Gastrocnemius medialis (tissue), 4 donors: ENCODE results near the gene FAM24B. TPM values are rescaled to one million over a fixed set of nuclear protein-coding genes. Genes with fewer than 3 reads are reported as not detected.

Source experiments
- ATAC-seq, 2 donors: fragments of 150-250 bp; one replicate each; pipeline ENCODE4 v1.9.1; 2016
- DNase-seq, 2 donors: peaks; one replicate each; pipeline ENCODE4 v3.0.0-alpha.2; 2019
- H3K27ac ChIP-seq, 4 donors: fragments of 200-600 bp; sonication (generic); 1 replicate in 1 of 4; 2 replicates in 3 of 4; pipeline ENCODE4 v1.5.1; 2016 to 2018; ENCODE audit warnings: mild to moderate bottlenecking in 2 of 4, moderate library complexity in 1 of 4
- H3K27me3 ChIP-seq, 3 donors: fragments of 200-600 bp; sonication (generic) in 2 of 3; 1 replicate in 1 of 3; 2 replicates in 2 of 3; pipeline versions ENCODE4 v1.5.1 to v1.6.0; 2016 to 2019; ENCODE audit warnings: mild to moderate bottlenecking in 1 of 3, moderate library complexity in 1 of 3
- H3K36me3 ChIP-seq, 2 donors: fragments of 200-600 bp; sonication (generic) in 1 of 2; one replicate each; pipeline ENCODE4 v1.5.1; 2017 to 2018
- H3K4me1 ChIP-seq, 2 donors: fragments of 200-600 bp; sonication (generic) in 1 of 2; one replicate each; pipeline ENCODE4 v1.5.1; 2016 to 2017; ENCODE audit warnings: mild to moderate bottlenecking in 2 of 2
- H3K4me3 ChIP-seq, 4 donors: fragments of 200-600 bp; sonication (generic) in 3 of 4; 1 replicate in 1 of 4; 2 replicates in 3 of 4; pipeline ENCODE4 v1.5.1; 2016 to 2019; ENCODE audit warnings: mild to moderate bottlenecking in 2 of 4
- H3K9me3 ChIP-seq, 3 donors: fragments of 200-600 bp; sonication (generic) in 2 of 3; 1 replicate in 1 of 3; 2 replicates in 2 of 3; pipeline ENCODE4 v1.5.1; 2016 to 2019
- POLR2A ChIP-seq, 2 donors: fragments of 450-650 bp; IDR thresholded peaks; one replicate each; pipeline ENCODE4 v1.6.1; 2017; ENCODE audit warnings: antibody characterized with exemption in 2 of 2, mild to moderate bottlenecking in 2 of 2, moderate library complexity in 2 of 2
- in situ Hi-C, 4 donors: fragments of 200-750 bp; cut with MboI; loops; one replicate each; pipeline versions ENCODE4 v1.15.0 to v1.8.0; 2017; ENCODE audit warnings: low sequenced_read_pairs in 4 of 4
- intact Hi-C: fragments of 100-400 bp; cut with DNase I; formaldehyde crosslinking; loops from one replicate; pipeline ENCODE4 v1.15.1; 2023; ENCODE audit warnings: low total_unique reads
- total RNA-seq, 4 donors: library from RNA; depleted of rRNA; stranded (reverse); fragments of >200 nt; gene quantifications; one replicate each; pipeline versions ENCODE4 v1.1.0 to v1.2.3, GENCODE V29; 2016
- TF ChIP-seq, protein P1 (sequence below), 5 experiments: fragments of 450-650 bp in 3 of 5; fragments of 200-600 bp in 2 of 5; sonication (generic) in 2 of 5; IDR thresholded peaks in 4 of 5; conservative IDR thresholded peaks in 1 of 5; 1 replicate in 4 of 5; 2 replicates in 1 of 5; pipeline ENCODE4 v1.5.1; 2016 to 2019; ENCODE audit warnings: antibody characterized with exemption in 5 of 5, mild to moderate bottlenecking in 3 of 5, moderate library complexity in 3 of 5

Gene FAM24B
- total RNA-seq, 4 donors from 2014 or later: not detected

DNA sequence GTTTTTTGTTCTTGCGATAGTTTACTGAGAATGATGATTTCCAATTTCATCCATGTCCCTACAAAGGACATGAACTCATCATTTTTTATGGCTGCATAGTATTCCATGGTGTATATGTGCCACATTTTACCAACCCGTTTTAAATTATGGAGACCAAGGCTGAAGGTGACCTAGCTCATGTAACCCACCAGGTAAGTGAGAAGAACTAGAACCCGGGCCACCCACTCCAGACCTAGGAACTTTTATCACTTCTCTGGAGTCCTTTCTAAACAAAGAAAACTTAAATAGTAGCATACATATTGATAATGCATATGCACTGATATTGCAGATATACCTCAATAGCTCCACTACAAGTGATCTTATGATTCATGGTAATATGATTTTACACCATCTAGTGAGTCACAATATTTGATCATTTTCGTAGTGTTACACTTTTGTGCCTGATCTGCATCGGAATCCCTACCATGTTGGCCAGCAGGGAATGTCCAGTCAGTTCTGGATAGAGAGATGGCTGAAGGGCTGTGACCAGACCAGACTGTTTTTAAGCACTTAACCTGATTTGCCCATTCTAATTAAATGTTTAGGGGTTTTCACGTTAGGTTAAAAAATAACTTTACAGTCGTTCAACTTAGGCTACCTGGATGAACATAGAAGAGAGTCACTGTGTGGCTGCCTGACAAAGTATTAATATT is 49.0 kb downstream of the FAM24B start:
- TF ChIP-seq, protein P1, sequence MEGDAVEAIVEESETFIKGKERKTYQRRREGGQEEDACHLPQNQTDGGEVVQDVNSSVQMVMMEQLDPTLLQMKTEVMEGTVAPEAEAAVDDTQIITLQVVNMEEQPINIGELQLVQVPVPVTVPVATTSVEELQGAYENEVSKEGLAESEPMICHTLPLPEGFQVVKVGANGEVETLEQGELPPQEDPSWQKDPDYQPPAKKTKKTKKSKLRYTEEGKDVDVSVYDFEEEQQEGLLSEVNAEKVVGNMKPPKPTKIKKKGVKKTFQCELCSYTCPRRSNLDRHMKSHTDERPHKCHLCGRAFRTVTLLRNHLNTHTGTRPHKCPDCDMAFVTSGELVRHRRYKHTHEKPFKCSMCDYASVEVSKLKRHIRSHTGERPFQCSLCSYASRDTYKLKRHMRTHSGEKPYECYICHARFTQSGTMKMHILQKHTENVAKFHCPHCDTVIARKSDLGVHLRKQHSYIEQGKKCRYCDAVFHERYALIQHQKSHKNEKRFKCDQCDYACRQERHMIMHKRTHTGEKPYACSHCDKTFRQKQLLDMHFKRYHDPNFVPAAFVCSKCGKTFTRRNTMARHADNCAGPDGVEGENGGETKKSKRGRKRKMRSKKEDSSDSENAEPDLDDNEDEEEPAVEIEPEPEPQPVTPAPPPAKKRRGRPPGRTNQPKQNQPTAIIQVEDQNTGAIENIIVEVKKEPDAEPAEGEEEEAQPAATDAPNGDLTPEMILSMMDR (IDR thresholded peaks at IDR 0.05 in 4 of 5, conservative IDR thresholded peaks at IDR 0.05 in 1 of 5): no peak
- no peak for TF ChIP-seq POLR2A (IDR thresholded peaks at IDR 0.05)
- Histone ChIP-seq H3K36me3 (no peaks in the 10 kb centered on the region), H3K27me3 (no peaks in the 10 kb centered on the region), H3K27ac (no peak overlapping the region), H3K9me3 (no peaks in the 10 kb centered on the region), H3K4me3 (no peak overlapping the region), H3K4me1 (no peaks in the 10 kb centered on the region)
- no peak for DNase-seq
- intact Hi-C loops (no loop called here), in situ Hi-C loops (no loop called here)
- ATAC-seq: no peak

DNA sequence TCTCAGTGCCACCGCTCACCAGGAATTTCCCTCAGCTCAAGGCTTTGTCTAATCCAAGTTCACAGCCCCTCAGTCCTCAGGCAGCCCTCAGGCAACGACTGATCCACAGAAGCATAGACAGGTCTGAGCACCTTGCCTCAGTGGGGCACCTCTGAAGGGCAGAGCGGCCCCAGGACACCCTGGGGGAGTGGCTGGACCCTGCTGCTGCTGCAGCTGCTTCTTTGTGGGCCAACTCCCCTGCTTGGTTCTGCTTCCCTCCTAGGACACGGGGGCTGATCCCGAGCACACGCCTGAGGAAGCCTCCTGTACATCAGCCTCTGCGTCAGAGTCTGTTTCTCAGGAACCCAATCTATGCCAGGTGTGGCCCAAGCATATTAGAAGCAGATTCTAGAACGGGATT is 49.9 kb downstream of the FAM24B start:
- in situ Hi-C loops: no loop called here

DNA sequence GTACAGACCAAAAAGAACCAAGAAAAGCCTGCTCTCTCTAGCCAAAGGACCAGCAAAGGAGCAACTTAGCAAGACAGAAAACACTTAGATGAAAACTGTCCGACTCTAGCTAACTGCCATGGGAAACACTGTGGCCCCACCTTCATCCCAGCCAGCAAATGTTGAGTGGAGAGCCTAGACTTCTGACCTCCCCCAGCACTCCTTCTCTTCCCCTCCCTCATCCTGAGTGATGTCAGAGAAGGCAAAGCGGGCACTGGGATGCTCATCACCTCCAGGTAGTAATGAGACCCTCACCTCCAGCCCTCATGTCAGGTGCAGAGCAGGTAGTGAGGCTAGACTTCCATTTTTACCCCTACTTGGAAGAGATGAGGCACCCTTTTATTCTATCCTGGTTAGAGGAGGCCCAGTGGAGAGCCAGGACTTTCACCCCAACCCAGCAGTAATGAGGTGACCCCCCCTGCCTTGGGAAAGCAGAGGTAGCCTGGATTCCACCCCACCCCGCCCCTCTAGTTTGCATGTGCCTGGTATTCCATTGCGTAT is 50.6 kb downstream of the FAM24B start:
- DNase-seq (no peak), ATAC-seq (no peak)
- no peaks in the 10 kb centered on the region for H3K4me1 ChIP-seq
- no peak overlapping the region for H3K27ac ChIP-seq
- no peaks in the 10 kb centered on the region for H3K9me3 ChIP-seq
- in situ Hi-C loops (no loop called here), intact Hi-C loops (no loop called here)
- TF ChIP-seq POLR2A (IDR thresholded peaks at IDR 0.05): no peak
- TF ChIP-seq, protein P1 (IDR thresholded peaks at IDR 0.05 in 4 of 5, conservative IDR thresholded peaks at IDR 0.05 in 1 of 5): no peak
- H3K27me3 ChIP-seq: no peaks in the 10 kb centered on the region
- H3K36me3 ChIP-seq: no peaks in the 10 kb centered on the region
- no peak overlapping the region for H3K4me3 ChIP-seq

More for the DNA sequence above, 49.9 kb downstream of the FAM24B start:
- no peak overlapping the region for H3K4me3 ChIP-seq
- intact Hi-C loops: no loop called here
- ATAC-seq (no peak), DNase-seq (no peak)
- H3K27ac ChIP-seq: no peak overlapping the region
- no peaks in the 10 kb centered on the region for H3K4me1 ChIP-seq
- no peak for TF ChIP-seq POLR2A (IDR thresholded peaks at IDR 0.05)
- TF ChIP-seq, protein P1 (IDR thresholded peaks at IDR 0.05 in 4 of 5, conservative IDR thresholded peaks at IDR 0.05 in 1 of 5): no peak
- H3K9me3 ChIP-seq: no peaks in the 10 kb centered on the region
- no peaks in the 10 kb centered on the region for H3K36me3 ChIP-seq
- no peaks in the 10 kb centered on the region for H3K27me3 ChIP-seq

DNA sequence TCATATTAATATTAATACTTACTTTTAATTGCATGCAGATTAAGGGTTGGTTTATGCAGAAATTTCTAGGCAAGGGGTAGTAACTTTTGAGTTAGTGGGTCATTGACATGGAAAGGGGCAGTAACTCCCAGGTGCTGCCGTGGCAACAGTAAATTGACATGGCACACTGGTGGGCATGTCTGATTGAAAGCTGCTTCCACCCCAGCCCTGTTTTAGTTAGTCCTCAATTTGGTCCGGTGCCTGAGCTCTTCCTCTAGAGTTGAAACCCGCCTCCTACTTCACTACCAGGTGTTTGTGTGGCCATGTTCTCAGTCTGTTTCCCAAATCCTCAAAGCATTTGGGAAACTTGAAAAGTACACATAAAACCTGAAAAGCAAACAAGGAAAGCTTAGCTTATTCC is 52.1 kb downstream of the FAM24B start:
- Histone ChIP-seq H3K36me3 (no peaks in the 10 kb centered on the region), H3K27me3 (no peaks in the 10 kb centered on the region), H3K4me1 (no peaks in the 10 kb centered on the region), H3K9me3 (no peaks in the 10 kb centered on the region), H3K4me3 (no peak overlapping the region), H3K27ac (no peak overlapping the region)
- no peak for TF ChIP-seq POLR2A (IDR thresholded peaks at IDR 0.05)
- TF ChIP-seq, protein P1 (IDR thresholded peaks at IDR 0.05 in 4 of 5, conservative IDR thresholded peaks at IDR 0.05 in 1 of 5): no peak
- ATAC-seq: no peak
- in situ Hi-C loops: no loop called here
- no peak for DNase-seq
- intact Hi-C loops: no loop called here
